ENCODE data around the gene PPP1R3A.

GRCh38 chr7:113904521-113904920 lies 14.3 kb downstream of the PPP1R3A start:
- TF ChIP-seq CTCF (IDR thresholded peaks at IDR 0.05; ENCODE audit: poor library complexity) (no peak), EZH2 (IDR thresholded peaks at IDR 0.05; ENCODE audit: borderline replicate concordance) (no peak), EZH2phosphoT487 (IDR thresholded peaks at IDR 0.05; ENCODE audit: low read depth, severe bottlenecking, unreplicated experiment) (no peak)

All from hepatocyte (in vitro differentiated cells).